ENCODE data around the gene TLE1.

TLE1 gene

GRCh38 chr9:81590688-81591087 is 98.7 kb downstream of the TLE1 start:
- Histone ChIP-seq H2AFZ (ENCODE audit: low read length) (no peak overlapping the region), H3K27me3 (ENCODE audit: insufficient read depth, low read length) (no peaks in the 10 kb centered on the region; the same call in 1 of the 2 replicates), H4K20me1 (ENCODE audit: insufficient read depth, low read length) (no peaks in the 10 kb centered on the region), H3K4me1 (ENCODE audit: insufficient read depth, low read length, severe bottlenecking) (peaks cover 48% of the 10 kb centered on the region), H3K9ac (ENCODE audit: low read length) (no peak overlapping the region), H3K27ac (ENCODE audit: low read depth, low read length, poor library complexity, severe bottlenecking) (no peak overlapping the region), H3K36me3 (ENCODE audit: insufficient read depth, low read length) (no peaks in the 10 kb centered on the region), H3K9me2 (ENCODE audit: low read depth, low read length) (no peaks in the 10 kb centered on the region), H3K79me2 (ENCODE audit: insufficient read depth, low read length) (no peaks in the 10 kb centered on the region), H3K9me3 (ENCODE audit: low read length) (no peaks in the 10 kb centered on the region), H3K4me2 (ENCODE audit: low read length) (no peak overlapping the region), H3K4me3 (ENCODE audit: low read depth, low read length, poor library complexity, severe bottlenecking) (no peak overlapping the region), H3F3A (ENCODE audit: insufficient read depth, low read length) (no peaks in the 10 kb centered on the region)
- TF ChIP-seq EZH2 (IDR thresholded peaks at IDR 0.05; ENCODE audit: borderline replicate concordance, low read length) (no peak), CTCF (IDR thresholded peaks at IDR 0.05; ENCODE audit: low read length) (no peak)

- Histone ChIP-seq H2AFZ (ENCODE audit: low read length) (no peak overlapping the region), H3K9ac (ENCODE audit: low read length) (no peak overlapping the region), H3K4me3 (ENCODE audit: low read depth, low read length, poor library complexity, severe bottlenecking) (no peak overlapping the region), H3F3A (ENCODE audit: insufficient read depth, low read length) (no peaks in the 10 kb centered on the region), H3K4me1 (ENCODE audit: insufficient read depth, low read length, severe bottlenecking) (peaks cover 56% of the 10 kb centered on the region), H3K9me3 (ENCODE audit: low read length) (no peaks in the 10 kb centered on the region), H3K9me2 (ENCODE audit: low read depth, low read length) (no peaks in the 10 kb centered on the region), H3K27ac (ENCODE audit: low read depth, low read length, poor library complexity, severe bottlenecking) (peak overlapping the region; percentile 88), H3K79me2 (ENCODE audit: insufficient read depth, low read length) (no peaks in the 10 kb centered on the region), H3K36me3 (ENCODE audit: insufficient read depth, low read length) (no peaks in the 10 kb centered on the region), H4K20me1 (ENCODE audit: insufficient read depth, low read length) (no peaks in the 10 kb centered on the region), H3K27me3 (ENCODE audit: insufficient read depth, low read length) (no peaks in the 10 kb centered on the region; the same call in 1 of the 2 replicates), H3K4me2 (ENCODE audit: low read length) (peak overlapping the region; percentile 34; the same call in 1 of the 2 replicates)
- TF ChIP-seq EZH2 (IDR thresholded peaks at IDR 0.05; ENCODE audit: borderline replicate concordance, low read length) (no peak), CTCF (IDR thresholded peaks at IDR 0.05; ENCODE audit: low read length) (no peak)
Measured at GRCh38 chr9:81589819-81590218, 99.5 kb downstream of the TLE1 start.

- Histone ChIP-seq H2AFZ (ENCODE audit: low read length) (no peak overlapping the region), H3K4me3 (ENCODE audit: low read depth, low read length, poor library complexity, severe bottlenecking) (peak overlapping the region; percentile 54), H3K27me3 (ENCODE audit: insufficient read depth, low read length) (no peaks in the 10 kb centered on the region; the same call in 1 of the 2 replicates), H3F3A (ENCODE audit: insufficient read depth, low read length) (no peaks in the 10 kb centered on the region), H3K36me3 (ENCODE audit: insufficient read depth, low read length) (no peaks in the 10 kb centered on the region), H3K9me3 (ENCODE audit: low read length) (no peaks in the 10 kb centered on the region), H3K27ac (ENCODE audit: low read depth, low read length, poor library complexity, severe bottlenecking) (peak overlapping the region; percentile 88), H3K4me2 (ENCODE audit: low read length) (peak overlapping the region; percentile 34), H3K4me1 (ENCODE audit: insufficient read depth, low read length, severe bottlenecking) (peaks cover 61% of the 10 kb centered on the region), H3K79me2 (ENCODE audit: insufficient read depth, low read length) (no peaks in the 10 kb centered on the region), H4K20me1 (ENCODE audit: insufficient read depth, low read length) (no peaks in the 10 kb centered on the region), H3K9ac (ENCODE audit: low read length) (peak overlapping the region; percentile 39; the same call in 1 of the 2 replicates), H3K9me2 (ENCODE audit: low read depth, low read length) (no peaks in the 10 kb centered on the region)
- TF ChIP-seq EZH2 (IDR thresholded peaks at IDR 0.05; ENCODE audit: borderline replicate concordance, low read length): no peak
- TF ChIP-seq CTCF (IDR thresholded peaks at IDR 0.05; ENCODE audit: low read length): no peak
Measured at GRCh38 chr9:81589392-81589791, 100.0 kb downstream of the TLE1 start.
